Ectodermal cell (in vitro differentiated cells): Measurements from ENCODE around the gene MTCL1.

Experiments used
- H3K27ac ChIP-seq: 2 replicates; pipeline ENCODE4 v1.7.0; 2013; ENCODE audit warnings: mild to moderate bottlenecking, low read depth, low read length; ENCODE audit not compliant: insufficient read depth, poor library complexity, severe bottlenecking
- H3K27me3 ChIP-seq: 2 replicates; pipeline ENCODE4 v1.7.0; 2013; ENCODE audit warnings: mild to moderate bottlenecking, low read length; ENCODE audit not compliant: insufficient read depth, control insufficient read depth, poor library complexity, severe bottlenecking
- H3K36me3 ChIP-seq: one replicate; pipeline ENCODE4 v1.7.0; 2013; ENCODE audit warnings: low read length; ENCODE audit not compliant: control insufficient read depth, insufficient read depth
- H3K4me1 ChIP-seq: one replicate; pipeline ENCODE4 v1.7.0; 2013; ENCODE audit warnings: low read length; ENCODE audit not compliant: control insufficient read depth, insufficient read depth
- H3K4me3 ChIP-seq: 2 replicates; pipeline ENCODE4 v1.7.0; 2013; ENCODE audit warnings: low read depth, low read length, control low read depth; ENCODE audit not compliant: insufficient read depth
- H3K9me3 ChIP-seq: 2 replicates; pipeline ENCODE4 v1.7.0; 2013; ENCODE audit warnings: mild to moderate bottlenecking, low read length, moderate library complexity; ENCODE audit not compliant: control insufficient read depth
- WGBS, 2 experiments: methylation state at CpG; one replicate each; pipeline ENCODE4 v1.1.7; 2013; ENCODE audit warnings: missing lambda C conversion rate in 2 of 2; 5-methylcytosine and 5-hydroxymethylcytosine counted together

The MTCL1 gene

DNA sequence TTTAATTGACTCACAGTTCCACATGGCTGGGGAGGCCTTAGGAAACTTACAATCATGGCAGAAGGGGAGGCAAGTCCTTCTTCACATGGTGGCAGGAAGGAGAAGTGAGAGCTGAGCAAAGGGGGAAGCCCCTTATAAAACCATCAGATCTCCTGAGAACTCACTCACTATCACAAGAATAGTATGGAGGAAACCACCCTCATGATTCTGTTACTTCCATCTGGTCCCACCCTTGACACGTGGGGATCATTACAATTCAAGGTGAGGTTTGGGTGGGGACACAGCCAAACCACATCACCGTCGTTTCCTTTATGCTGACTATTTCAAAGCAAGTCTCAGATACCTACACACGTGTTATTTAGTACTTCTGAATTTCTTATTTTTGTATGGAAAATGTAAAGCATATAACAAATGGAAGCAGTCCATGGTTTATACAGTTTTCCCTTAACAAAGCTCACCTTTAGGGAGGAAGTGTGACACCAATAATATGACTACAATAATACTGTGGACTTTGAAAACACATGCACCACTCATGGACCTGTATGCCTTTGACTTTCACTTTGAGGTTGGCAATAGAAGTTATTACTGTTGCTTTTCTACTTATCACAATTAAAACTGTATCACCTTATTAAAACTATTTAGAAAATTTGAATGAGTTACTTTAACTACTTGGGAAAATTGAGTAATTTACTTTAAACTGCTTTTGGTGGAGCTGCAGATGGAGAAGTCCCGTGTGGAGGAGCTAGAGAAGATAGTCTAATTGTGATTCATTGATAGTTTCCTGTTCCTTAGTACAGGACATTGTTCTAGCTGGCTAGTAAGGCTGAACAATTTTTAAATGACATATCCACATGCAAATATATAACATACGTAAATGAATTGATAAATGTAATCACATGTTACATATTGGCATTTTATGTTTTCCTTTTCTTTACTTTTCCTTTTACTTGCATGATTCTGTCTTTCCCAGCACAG lies 37.3 kb downstream of the MTCL1 start:
- no peaks in the 10 kb centered on the region for H3K4me1 ChIP-seq
- no peak overlapping the region for H3K27ac ChIP-seq
- WGBS, 2 experiments = 94 to 98% methylated on average over 5 to 6 of the region's 6 CpGs
- no peak overlapping the region for H3K4me3 ChIP-seq
- H3K36me3 ChIP-seq = no peaks in the 10 kb centered on the region
- no peaks in the 10 kb centered on the region for H3K27me3 ChIP-seq
- no peaks in the 10 kb centered on the region for H3K9me3 ChIP-seq

DNA sequence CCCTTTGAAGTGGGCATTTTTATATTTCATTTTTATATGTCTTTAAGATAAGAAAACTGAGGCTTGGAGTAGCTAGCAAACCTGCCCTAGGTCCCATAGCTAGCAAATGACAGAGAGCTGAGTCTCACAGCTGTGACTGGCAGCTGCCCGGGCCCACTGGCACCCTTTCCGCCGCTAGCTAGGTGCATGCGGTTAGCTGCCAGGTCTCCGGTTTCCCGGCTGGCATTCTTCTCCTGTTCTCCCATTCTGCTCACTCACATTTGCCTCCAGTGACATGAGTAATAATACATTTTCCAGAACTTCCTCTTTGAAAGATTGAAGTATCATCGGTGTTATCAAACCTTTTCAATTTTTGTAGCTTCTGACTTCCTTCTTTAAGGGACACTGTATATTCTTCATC lies 38.7 kb downstream of the MTCL1 start:
- 94 to 97% methylated on average over 7 of the region's 7 CpGs for WGBS, 2 experiments
- H3K27ac ChIP-seq = no peak overlapping the region
- H3K36me3 ChIP-seq = no peaks in the 10 kb centered on the region
- no peaks in the 10 kb centered on the region for H3K9me3 ChIP-seq
- H3K27me3 ChIP-seq = no peaks in the 10 kb centered on the region
- H3K4me3 ChIP-seq = no peak overlapping the region
- H3K4me1 ChIP-seq = no peaks in the 10 kb centered on the region

DNA sequence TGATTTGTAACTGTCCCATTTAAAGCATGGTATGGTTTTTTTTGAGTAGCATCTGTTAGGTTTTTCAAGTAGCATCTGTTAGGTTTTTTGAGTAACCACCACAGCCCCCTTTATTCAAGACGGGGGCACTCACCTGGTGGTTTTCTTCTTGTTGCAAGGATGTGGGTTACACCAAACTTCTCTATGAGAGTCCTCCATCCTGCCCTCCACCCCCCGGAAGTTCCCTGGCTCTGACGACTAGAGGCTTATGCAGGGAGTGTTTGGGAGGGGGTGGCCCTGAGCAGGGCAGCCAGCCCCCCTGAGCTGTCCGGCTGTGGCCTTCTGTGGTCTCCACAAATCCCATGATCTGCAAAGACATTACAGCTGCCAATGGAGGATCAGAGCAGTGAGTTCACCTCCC lies 39.3 kb downstream of the MTCL1 start:
- H3K27ac ChIP-seq = no peak overlapping the region
- no peak overlapping the region for H3K4me3 ChIP-seq
- no peaks in the 10 kb centered on the region for H3K27me3 ChIP-seq
- no peaks in the 10 kb centered on the region for H3K4me1 ChIP-seq
- no peaks in the 10 kb centered on the region for H3K9me3 ChIP-seq
- H3K36me3 ChIP-seq = no peaks in the 10 kb centered on the region
- whole genome bisulfite sequencing, 2 experiments = 77 to 92% methylated on average over 3 to 4 of the region's 4 CpGs

DNA sequence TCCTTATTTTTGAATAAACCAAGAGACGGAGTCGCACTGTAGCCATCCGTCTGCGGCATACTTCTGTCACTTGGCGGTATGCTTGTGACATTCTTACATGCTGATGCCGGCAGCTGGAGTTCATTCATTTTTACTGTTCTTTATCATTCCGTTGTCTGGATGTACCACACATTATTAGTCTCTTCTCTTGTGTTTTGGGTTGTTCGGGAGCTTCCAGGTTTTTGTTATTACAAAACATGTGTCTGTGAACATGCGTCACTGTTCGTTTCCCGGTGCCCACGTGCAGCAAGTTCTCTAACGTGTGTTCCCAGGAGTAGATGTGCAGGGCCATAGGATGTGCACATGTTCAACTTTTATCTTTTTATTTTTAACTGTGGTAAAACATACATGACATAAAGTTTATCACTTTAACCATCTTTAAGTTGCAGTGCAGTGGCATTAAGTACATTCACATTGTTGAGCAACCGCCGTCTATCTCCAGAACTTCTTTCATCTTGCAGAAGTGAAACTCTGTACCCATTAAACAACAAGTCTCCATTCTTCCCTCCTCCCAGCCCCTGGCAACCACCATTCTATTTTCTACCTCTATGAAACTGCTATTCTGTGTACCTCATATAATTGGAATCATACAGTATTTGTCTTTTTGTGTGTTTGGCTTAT lies 40.1 kb downstream of the MTCL1 start:
- Histone ChIP-seq H3K4me3 (no peak overlapping the region), H3K27ac (no peak overlapping the region), H3K9me3 (no peaks in the 10 kb centered on the region), H3K4me1 (no peaks in the 10 kb centered on the region), H3K27me3 (no peaks in the 10 kb centered on the region), H3K36me3 (no peaks in the 10 kb centered on the region)
- WGBS, 2 experiments = 95 to 96% methylated on average over 15 of the region's 15 CpGs

DNA sequence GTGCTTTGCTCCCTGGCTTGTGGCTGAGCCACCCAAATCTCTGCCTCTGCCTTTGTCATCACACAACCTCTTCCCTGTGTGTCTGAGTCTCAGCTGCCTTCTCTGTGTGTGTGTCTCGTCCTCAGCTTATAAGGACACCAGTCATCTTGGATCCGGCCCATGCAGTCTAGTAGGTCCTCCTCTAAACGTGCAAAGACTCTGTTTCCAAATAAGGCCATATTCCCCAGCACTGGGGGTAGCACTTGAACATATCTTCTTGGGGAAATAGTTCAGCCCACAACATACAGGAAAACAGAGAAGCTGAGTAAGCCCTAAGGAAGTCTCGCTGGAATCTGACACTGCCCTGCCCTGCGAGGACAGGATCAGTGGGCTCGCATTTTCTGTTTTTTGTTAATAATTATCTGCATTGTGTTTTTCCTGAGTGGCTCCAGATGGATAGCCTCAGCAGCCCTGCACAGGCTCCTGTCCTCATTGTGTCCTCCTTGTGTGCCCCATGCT lies 42.1 kb downstream of the MTCL1 start:
- Histone ChIP-seq H3K4me1 (no peaks in the 10 kb centered on the region), H3K27ac (no peak overlapping the region), H3K36me3 (no peaks in the 10 kb centered on the region), H3K27me3 (no peaks in the 10 kb centered on the region), H3K9me3 (no peaks in the 10 kb centered on the region), H3K4me3 (no peak overlapping the region)
- 91 to 94% methylated on average over 6 of the region's 6 CpGs for WGBS, 2 experiments

DNA sequence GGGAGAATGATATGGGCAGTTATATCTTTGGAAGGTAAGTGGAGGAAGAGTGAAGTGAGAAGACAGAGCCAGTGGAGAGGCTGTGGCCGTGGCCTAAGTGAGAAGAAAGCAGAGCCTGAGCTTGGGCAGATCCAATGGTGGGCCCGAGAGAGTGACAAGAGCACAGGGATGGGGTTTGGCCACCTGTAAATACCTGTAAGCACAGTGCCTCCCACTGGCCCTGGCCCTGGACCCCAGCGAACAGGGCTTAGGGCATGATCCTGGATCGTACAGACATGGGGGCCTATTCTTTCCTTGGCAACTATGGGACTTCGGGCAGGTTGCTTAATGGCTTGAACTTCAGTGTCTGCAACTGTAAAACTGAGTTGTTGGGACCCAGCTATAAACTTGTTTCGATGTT lies 44.1 kb downstream of the MTCL1 start:
- Histone ChIP-seq H3K4me1 (no peaks in the 10 kb centered on the region), H3K27ac (no peak overlapping the region), H3K9me3 (peaks cover 2% of the 10 kb centered on the region), H3K36me3 (no peaks in the 10 kb centered on the region), H3K27me3 (no peaks in the 10 kb centered on the region), H3K4me3 (no peak overlapping the region)
- 93 to 95% methylated on average over 5 to 6 of the region's 6 CpGs for WGBS, 2 experiments

DNA sequence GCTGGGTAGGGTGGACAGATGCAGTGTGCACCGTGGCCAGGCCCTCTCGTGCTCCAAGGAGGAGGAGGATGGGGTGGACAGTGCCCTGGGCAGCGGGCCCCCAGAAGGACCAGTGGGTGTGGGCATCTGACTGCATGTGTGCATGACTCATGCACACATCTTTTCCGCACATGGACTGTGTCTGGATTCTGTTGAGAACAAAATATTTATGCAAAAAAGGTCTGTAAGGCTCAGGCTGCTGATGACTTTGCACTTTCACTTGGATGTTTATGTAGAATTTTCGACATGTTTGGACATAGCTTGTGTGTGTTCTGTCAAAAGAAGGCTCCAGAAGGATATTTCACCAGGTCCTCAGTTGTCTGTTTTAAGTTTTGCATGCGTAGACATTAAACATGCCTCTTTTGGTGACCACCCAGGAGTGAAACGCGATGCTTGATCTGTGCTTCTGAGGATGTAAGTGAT lies 45.6 kb downstream of the MTCL1 start:
- 95 to 97% methylated on average over 8 of the region's 8 CpGs for WGBS, 2 experiments
- no peak overlapping the region for H3K27ac ChIP-seq
- H3K36me3 ChIP-seq = no peaks in the 10 kb centered on the region
- H3K9me3 ChIP-seq = peaks cover 2% of the 10 kb centered on the region
- no peaks in the 10 kb centered on the region for H3K4me1 ChIP-seq
- H3K27me3 ChIP-seq = no peaks in the 10 kb centered on the region
- no peak overlapping the region for H3K4me3 ChIP-seq

DNA sequence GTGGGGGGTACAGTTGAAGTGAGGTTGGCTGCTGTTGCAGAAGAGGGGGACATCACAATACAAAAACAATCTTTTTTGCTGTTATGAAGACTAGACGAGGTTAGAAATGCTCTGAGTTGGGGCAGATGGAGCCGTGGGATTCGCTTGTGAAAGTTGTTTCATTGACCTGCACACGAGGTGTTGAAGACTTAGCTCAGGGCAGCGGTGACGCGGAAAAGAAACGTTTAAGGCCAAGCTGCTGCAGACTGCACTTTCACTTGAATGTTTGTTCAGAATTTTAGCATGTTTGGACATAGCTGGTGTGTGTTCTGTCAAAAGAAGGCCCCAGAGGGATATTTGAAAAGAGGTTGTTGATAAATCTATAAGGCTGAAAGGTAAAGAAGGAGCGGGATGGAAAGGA lies 46.3 kb downstream of the MTCL1 start:
- H3K9me3 ChIP-seq = peaks cover 2% of the 10 kb centered on the region
- H3K27ac ChIP-seq = no peak overlapping the region
- no peaks in the 10 kb centered on the region for H3K27me3 ChIP-seq
- 95 to 96% methylated on average over 9 of the region's 9 CpGs for WGBS, 2 experiments
- H3K4me3 ChIP-seq = no peak overlapping the region
- H3K36me3 ChIP-seq = no peaks in the 10 kb centered on the region
- no peaks in the 10 kb centered on the region for H3K4me1 ChIP-seq

DNA sequence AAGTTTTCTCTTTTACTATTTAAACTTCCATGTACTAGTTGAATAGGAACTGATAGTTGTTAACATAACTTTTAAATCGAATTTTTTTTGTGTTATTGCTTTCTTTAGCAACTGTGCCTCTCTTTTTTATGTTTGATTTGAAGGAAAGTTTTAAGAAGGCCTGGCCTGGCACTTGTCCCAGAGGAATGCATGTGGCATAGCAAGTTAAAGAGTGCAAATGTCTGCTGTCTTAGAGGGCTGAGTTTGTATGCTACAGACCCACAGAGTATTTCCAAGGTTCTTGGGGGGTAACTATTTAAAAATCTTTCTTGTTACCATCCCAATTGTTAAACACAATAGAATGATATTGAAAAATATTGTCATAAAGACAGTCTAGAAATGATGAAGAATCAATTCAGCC lies 47.0 kb downstream of the MTCL1 start:
- WGBS, 2 experiments = 81 to 88% methylated on average over 1 of the region's 1 CpG
- no peak overlapping the region for H3K27ac ChIP-seq
- H3K36me3 ChIP-seq = no peaks in the 10 kb centered on the region
- no peaks in the 10 kb centered on the region for H3K27me3 ChIP-seq
- no peak overlapping the region for H3K4me3 ChIP-seq
- peaks cover 2% of the 10 kb centered on the region for H3K9me3 ChIP-seq
- H3K4me1 ChIP-seq = no peaks in the 10 kb centered on the region
